K562 treated with DMSO at 1 percent for 4 hours (cell line): Measurements from ENCODE around the gene SPAM1. TPM values are rescaled to one million over a fixed set of nuclear protein-coding genes. Genes with fewer than 3 reads are reported as not detected.

Experiments used
- total RNA-seq: library from RNA; unstranded; fragments of 300-600 nt; gene quantifications from 2 replicates; pipeline ENCODE4 v1.2.3, GENCODE V29; 2022; ENCODE audit not compliant: insufficient read depth

The SPAM1 gene, protein sequence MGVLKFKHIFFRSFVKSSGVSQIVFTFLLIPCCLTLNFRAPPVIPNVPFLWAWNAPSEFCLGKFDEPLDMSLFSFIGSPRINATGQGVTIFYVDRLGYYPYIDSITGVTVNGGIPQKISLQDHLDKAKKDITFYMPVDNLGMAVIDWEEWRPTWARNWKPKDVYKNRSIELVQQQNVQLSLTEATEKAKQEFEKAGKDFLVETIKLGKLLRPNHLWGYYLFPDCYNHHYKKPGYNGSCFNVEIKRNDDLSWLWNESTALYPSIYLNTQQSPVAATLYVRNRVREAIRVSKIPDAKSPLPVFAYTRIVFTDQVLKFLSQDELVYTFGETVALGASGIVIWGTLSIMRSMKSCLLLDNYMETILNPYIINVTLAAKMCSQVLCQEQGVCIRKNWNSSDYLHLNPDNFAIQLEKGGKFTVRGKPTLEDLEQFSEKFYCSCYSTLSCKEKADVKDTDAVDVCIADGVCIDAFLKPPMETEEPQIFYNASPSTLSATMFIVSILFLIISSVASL
- total RNA-seq = not detected in 2 replicates

DNA sequence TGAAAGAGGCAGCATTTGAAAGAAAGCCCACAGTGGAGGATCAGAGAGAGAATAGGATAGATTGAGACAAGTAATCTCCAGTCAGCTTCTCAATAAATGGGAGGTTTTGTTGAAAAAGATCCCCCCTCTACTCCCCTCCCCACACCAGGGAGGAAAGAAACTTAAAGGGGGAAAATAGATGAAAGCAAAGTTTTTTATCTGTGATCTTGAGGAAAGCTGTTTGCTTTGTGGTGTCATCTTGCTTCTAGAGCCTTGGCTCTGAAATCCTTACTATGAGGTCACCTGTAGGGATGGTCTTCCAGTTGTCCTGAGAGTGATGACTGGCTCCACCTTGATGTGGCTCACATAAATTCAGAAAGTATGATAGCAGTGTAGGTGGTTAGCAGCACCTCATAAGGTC, at the start of gene SPAM1:
Gene SPAM1, plus strand, starts transcription at position 301 of the 400 bp plus-strand sequence. CDS start 28,330 bp downstream, outside the sequence.

Other genes starting within 250 kb of the SPAM1 start
- gene WASL, start 176.2 kb upstream of the SPAM1 start, total RNA-seq = 5.2 and 8.3 TPM in 2 replicates
- gene HYAL4, start 80.1 kb upstream of the SPAM1 start, total RNA-seq = not detected in 2 replicates
- not detected in 2 replicates for gene TMEM229A, start 107.8 kb downstream of the SPAM1 start, total RNA-seq